ENCODE data around the gene HBP1.

The HBP1 gene

GRCh38 chr7:107169120-107170050, 582 bp downstream of the HBP1 start:
- Histone ChIP-seq H3K27me3 (ENCODE audit: control insufficient read depth, insufficient read depth, low read length) (no peaks in the 10 kb centered on the region), H3K36me3 (ENCODE audit: control insufficient read depth, insufficient read depth, low read length) (no peaks in the 10 kb centered on the region), H3K9me3 (ENCODE audit: control insufficient read depth, insufficient read depth, low read depth, low read length) (no peaks in the 10 kb centered on the region), H3K9ac (ENCODE audit: low read length) (peak overlapping the region; percentile 84), H3K4me3 (ENCODE audit: low read depth, low read length) (peak overlapping the region; percentile 96), H3K4me1 (ENCODE audit: control insufficient read depth, insufficient read depth, low read length) (peaks cover 33% of the 10 kb centered on the region), H3K27ac (ENCODE audit: low read depth, low read length) (peak overlapping the region; percentile 95)

- Histone ChIP-seq H3K4me3 (ENCODE audit: low read depth, low read length) (peak overlapping the region; percentile 96), H3K36me3 (ENCODE audit: control insufficient read depth, insufficient read depth, low read length) (no peaks in the 10 kb centered on the region), H3K9ac (ENCODE audit: low read length) (peak overlapping the region; percentile 79), H3K4me1 (ENCODE audit: control insufficient read depth, insufficient read depth, low read length) (peaks cover 35% of the 10 kb centered on the region), H3K9me3 (ENCODE audit: control insufficient read depth, insufficient read depth, low read depth, low read length) (no peaks in the 10 kb centered on the region), H3K27ac (ENCODE audit: low read depth, low read length) (peak overlapping the region; percentile 95; the same call in 1 of the 2 replicates), H3K27me3 (ENCODE audit: control insufficient read depth, insufficient read depth, low read length) (no peaks in the 10 kb centered on the region)
Observed at GRCh38 chr7:107170051-107170915, 1.5 kb downstream of the HBP1 start.

- no peak overlapping the region for H3K9ac ChIP-seq (ENCODE audit: low read length)
- peaks cover 28% of the 10 kb centered on the region for H3K4me1 ChIP-seq (ENCODE audit: control insufficient read depth, insufficient read depth, low read length)
Observed at GRCh38 chr7:107171496-107171895, 2.7 kb downstream of the HBP1 start.

GRCh38 chr7:107172276-107173032, 3.7 kb downstream of the HBP1 start:
- peaks cover 22% of the 10 kb centered on the region for H3K4me1 ChIP-seq (ENCODE audit: control insufficient read depth, insufficient read depth, low read length)
- H3K27ac ChIP-seq (ENCODE audit: low read depth, low read length): peak overlapping the region; percentile 50; the same call in 1 of the 2 replicates
- no peaks in the 10 kb centered on the region for H3K36me3 ChIP-seq (ENCODE audit: control insufficient read depth, insufficient read depth, low read length)
- H3K9ac ChIP-seq (ENCODE audit: low read length): no peak overlapping the region
- no peak overlapping the region for H3K4me3 ChIP-seq (ENCODE audit: low read depth, low read length)
- no peaks in the 10 kb centered on the region for H3K9me3 ChIP-seq (ENCODE audit: control insufficient read depth, insufficient read depth, low read depth, low read length)
- H3K27me3 ChIP-seq (ENCODE audit: control insufficient read depth, insufficient read depth, low read length): no peaks in the 10 kb centered on the region

More at GRCh38 chr7:107171496-107171895, 2.7 kb downstream of the HBP1 start:
- Histone ChIP-seq H3K36me3 (ENCODE audit: control insufficient read depth, insufficient read depth, low read length) (no peaks in the 10 kb centered on the region), H3K9me3 (ENCODE audit: control insufficient read depth, insufficient read depth, low read depth, low read length) (no peaks in the 10 kb centered on the region), H3K4me3 (ENCODE audit: low read depth, low read length) (no peak overlapping the region), H3K27ac (ENCODE audit: low read depth, low read length) (no peak overlapping the region), H3K27me3 (ENCODE audit: control insufficient read depth, insufficient read depth, low read length) (no peaks in the 10 kb centered on the region)

GRCh38 chr7:107173191-107173590, 4.4 kb downstream of the HBP1 start:
- no peaks in the 10 kb centered on the region for H3K36me3 ChIP-seq (ENCODE audit: control insufficient read depth, insufficient read depth, low read length)
- no peaks in the 10 kb centered on the region for H3K27me3 ChIP-seq (ENCODE audit: control insufficient read depth, insufficient read depth, low read length)
- peak overlapping the region; percentile 57 for H3K27ac ChIP-seq (ENCODE audit: low read depth, low read length)
- H3K4me1 ChIP-seq (ENCODE audit: control insufficient read depth, insufficient read depth, low read length): peaks cover 22% of the 10 kb centered on the region
- no peak overlapping the region for H3K9ac ChIP-seq (ENCODE audit: low read length)
- H3K9me3 ChIP-seq (ENCODE audit: control insufficient read depth, insufficient read depth, low read depth, low read length): no peaks in the 10 kb centered on the region
- H3K4me3 ChIP-seq (ENCODE audit: low read depth, low read length): no peak overlapping the region

GRCh38 chr7:107173691-107174406, 5.0 kb downstream of the HBP1 start:
- Histone ChIP-seq H3K36me3 (ENCODE audit: control insufficient read depth, insufficient read depth, low read length) (no peaks in the 10 kb centered on the region), H3K9me3 (ENCODE audit: control insufficient read depth, insufficient read depth, low read depth, low read length) (no peaks in the 10 kb centered on the region), H3K4me3 (ENCODE audit: low read depth, low read length) (no peak overlapping the region), H3K27ac (ENCODE audit: low read depth, low read length) (peak overlapping the region; percentile 57; the same call in 1 of the 2 replicates), H3K27me3 (ENCODE audit: control insufficient read depth, insufficient read depth, low read length) (no peaks in the 10 kb centered on the region), H3K9ac (ENCODE audit: low read length) (no peak overlapping the region), H3K4me1 (ENCODE audit: control insufficient read depth, insufficient read depth, low read length) (peaks cover 22% of the 10 kb centered on the region)

- H3K27me3 ChIP-seq (ENCODE audit: control insufficient read depth, insufficient read depth, low read length): no peaks in the 10 kb centered on the region
- no peaks in the 10 kb centered on the region for H3K9me3 ChIP-seq (ENCODE audit: control insufficient read depth, insufficient read depth, low read depth, low read length)
- peaks cover 1% of the 10 kb centered on the region for H3K4me1 ChIP-seq (ENCODE audit: control insufficient read depth, insufficient read depth, low read length)
- H3K4me3 ChIP-seq (ENCODE audit: low read depth, low read length): no peak overlapping the region
- H3K9ac ChIP-seq (ENCODE audit: low read length): no peak overlapping the region
- H3K27ac ChIP-seq (ENCODE audit: low read depth, low read length): no peak overlapping the region
- H3K36me3 ChIP-seq (ENCODE audit: control insufficient read depth, insufficient read depth, low read length): peaks cover 25% of the 10 kb centered on the region
Observed at GRCh38 chr7:107179326-107180164, 10.7 kb downstream of the HBP1 start.

GRCh38 chr7:107180378-107180777, 11.6 kb downstream of the HBP1 start:
- Histone ChIP-seq H3K9ac (ENCODE audit: low read length) (no peak overlapping the region), H3K4me1 (ENCODE audit: control insufficient read depth, insufficient read depth, low read length) (no peaks in the 10 kb centered on the region), H3K27ac (ENCODE audit: low read depth, low read length) (no peak overlapping the region), H3K4me3 (ENCODE audit: low read depth, low read length) (no peak overlapping the region), H3K36me3 (ENCODE audit: control insufficient read depth, insufficient read depth, low read length) (peaks cover 30% of the 10 kb centered on the region), H3K9me3 (ENCODE audit: control insufficient read depth, insufficient read depth, low read depth, low read length) (no peaks in the 10 kb centered on the region), H3K27me3 (ENCODE audit: control insufficient read depth, insufficient read depth, low read length) (no peaks in the 10 kb centered on the region)

GRCh38 chr7:107181172-107181571, 12.4 kb downstream of the HBP1 start:
- Histone ChIP-seq H3K9ac (ENCODE audit: low read length) (no peak overlapping the region), H3K4me1 (ENCODE audit: control insufficient read depth, insufficient read depth, low read length) (no peaks in the 10 kb centered on the region), H3K9me3 (ENCODE audit: control insufficient read depth, insufficient read depth, low read depth, low read length) (no peaks in the 10 kb centered on the region), H3K27me3 (ENCODE audit: control insufficient read depth, insufficient read depth, low read length) (no peaks in the 10 kb centered on the region), H3K4me3 (ENCODE audit: low read depth, low read length) (no peak overlapping the region), H3K36me3 (ENCODE audit: control insufficient read depth, insufficient read depth, low read length) (peaks cover 38% of the 10 kb centered on the region), H3K27ac (ENCODE audit: low read depth, low read length) (no peak overlapping the region)

Data from HUES6 (cell line).